GM12865 (cell line): ENCODE results near the gene LPAR1.
"Not testable (repeated sequence)": the region's sequence is repeated elsewhere in the genome, so short reads cannot be mapped to it uniquely, and the experiment has no call there.

Experiments
- DNase-seq: peaks from one replicate; pipeline ENCODE4 v3.0.0; 2010; ENCODE audit warnings: low read depth
- H3K4me3 ChIP-seq: 2 replicates; pipeline ENCODE4 v1.5.1; 2011; ENCODE audit warnings: mild to moderate bottlenecking, low read depth, low read length, control low read depth
- TF ChIP-seq, protein P1 (sequence below): IDR thresholded peaks from 2 replicates; pipeline ENCODE4 v1.5.1; 2011; ENCODE audit warnings: low read length, control low read depth, low read depth, inconsistent platforms; ENCODE audit not compliant: insufficient read depth; ENCODE audit errors: missing control alignments

LPAR1 gene

DNA sequence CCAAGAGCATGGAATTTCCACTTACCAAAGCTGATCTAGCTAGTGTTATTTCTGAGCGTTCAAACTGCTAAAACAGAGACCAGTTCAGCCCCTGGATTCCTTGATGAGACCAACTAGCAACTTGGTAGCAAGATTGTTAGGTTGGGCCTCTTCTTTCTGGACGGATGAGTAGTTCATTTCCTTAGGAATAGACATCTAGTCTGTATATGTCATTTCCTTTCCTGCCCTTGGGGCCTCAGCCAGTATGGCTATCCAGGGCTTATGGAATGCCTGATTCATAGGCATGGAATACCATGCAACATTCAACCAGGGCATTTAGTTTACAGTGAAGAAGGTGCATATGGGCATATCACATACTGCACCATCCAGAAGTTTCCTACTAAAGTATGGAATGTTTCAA is 14.5 kb upstream of the LPAR1 start:
- no peak overlapping the region for H3K4me3 ChIP-seq
- DNase-seq = no peak
- TF ChIP-seq, protein P1, sequence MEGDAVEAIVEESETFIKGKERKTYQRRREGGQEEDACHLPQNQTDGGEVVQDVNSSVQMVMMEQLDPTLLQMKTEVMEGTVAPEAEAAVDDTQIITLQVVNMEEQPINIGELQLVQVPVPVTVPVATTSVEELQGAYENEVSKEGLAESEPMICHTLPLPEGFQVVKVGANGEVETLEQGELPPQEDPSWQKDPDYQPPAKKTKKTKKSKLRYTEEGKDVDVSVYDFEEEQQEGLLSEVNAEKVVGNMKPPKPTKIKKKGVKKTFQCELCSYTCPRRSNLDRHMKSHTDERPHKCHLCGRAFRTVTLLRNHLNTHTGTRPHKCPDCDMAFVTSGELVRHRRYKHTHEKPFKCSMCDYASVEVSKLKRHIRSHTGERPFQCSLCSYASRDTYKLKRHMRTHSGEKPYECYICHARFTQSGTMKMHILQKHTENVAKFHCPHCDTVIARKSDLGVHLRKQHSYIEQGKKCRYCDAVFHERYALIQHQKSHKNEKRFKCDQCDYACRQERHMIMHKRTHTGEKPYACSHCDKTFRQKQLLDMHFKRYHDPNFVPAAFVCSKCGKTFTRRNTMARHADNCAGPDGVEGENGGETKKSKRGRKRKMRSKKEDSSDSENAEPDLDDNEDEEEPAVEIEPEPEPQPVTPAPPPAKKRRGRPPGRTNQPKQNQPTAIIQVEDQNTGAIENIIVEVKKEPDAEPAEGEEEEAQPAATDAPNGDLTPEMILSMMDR = no peak

DNA sequence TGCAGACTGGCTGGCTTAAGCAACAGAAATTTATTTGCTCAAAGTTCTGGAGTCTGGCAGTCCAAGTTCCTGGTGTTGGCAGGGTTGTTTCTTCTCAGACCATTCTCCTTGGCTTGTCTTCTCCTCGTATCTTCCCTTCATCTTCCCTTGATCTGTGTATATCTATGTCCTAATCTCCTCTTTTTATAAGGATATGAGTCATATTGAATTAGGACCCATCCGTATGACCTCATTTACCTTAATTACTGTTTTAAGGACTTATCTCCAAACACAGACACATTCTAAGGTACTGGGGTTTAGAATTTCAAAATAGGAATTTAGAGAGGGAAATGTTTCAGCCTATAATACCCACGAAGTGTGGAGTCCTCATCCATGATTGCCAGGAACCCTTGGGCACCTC is 13.1 kb upstream of the LPAR1 start:
- no peak overlapping the region for H3K4me3 ChIP-seq
- TF ChIP-seq, protein P1 = no peak
- no peak for DNase-seq

DNA sequence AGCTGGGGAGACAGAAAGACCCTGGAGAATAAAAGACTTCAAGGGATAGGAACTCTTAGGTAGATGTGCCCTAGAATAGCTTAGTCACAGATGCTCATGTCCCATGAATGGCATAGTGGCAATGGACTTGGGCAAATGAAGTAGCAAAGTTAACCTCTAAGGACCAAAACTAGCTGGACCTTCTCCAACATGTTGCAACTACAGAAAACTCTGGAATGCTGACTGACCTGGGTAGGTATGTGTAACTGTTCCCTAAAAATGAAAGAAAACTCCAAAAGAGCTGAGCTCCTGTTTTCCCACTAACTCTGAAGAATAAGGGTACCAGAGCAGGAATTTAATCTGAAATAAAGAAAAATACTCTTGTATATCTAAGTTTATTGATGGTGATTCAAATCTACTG is 12.5 kb upstream of the LPAR1 start:
- DNase-seq = no peak

DNA sequence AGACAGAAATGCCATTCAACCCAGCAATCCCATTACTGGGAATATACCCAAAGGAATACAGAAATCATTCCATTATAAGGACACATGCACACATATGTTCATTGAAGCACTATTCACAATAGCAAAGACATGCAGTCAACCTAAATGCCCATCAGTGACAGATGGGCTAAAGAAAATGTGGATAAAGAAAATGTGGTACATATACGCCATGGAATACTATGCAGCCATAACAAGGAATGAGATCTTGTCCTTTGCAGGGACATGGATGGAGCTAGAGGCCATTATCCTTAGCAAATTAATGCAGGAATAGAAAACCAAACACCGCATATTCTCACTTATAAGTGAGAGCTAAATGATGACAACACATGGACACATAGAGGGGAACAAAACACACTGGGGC is 9.0 kb upstream of the LPAR1 start:
- not testable (repeated sequence) for H3K4me3 ChIP-seq, DNase-seq

More for the DNA sequence above, 12.5 kb upstream of the LPAR1 start:
- H3K4me3 ChIP-seq = no peak overlapping the region
- TF ChIP-seq, protein P1 = no peak

DNA sequence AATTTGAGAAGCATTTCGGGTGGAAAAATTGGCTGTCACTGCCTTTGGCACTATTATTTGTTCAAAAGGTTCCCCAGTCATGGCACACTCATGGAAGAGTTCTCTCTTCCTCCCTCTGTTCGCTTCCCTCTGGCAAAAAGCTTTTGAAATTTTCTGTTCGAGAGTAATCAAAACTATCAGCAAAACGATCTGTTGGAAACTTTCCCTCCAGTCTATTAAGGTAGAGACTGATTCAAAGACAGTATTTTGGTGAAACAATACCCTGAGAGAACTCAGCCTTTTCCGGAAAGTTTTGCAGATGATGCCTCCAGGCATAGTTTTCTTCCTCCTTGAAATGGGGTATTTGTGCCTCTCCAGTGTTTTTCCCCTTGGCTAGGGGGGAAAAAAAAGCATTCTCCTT is 3.6 kb upstream of the LPAR1 start:
- H3K4me3 ChIP-seq = no peak overlapping the region
- DNase-seq = no peak
- TF ChIP-seq, protein P1 = no peak

DNA sequence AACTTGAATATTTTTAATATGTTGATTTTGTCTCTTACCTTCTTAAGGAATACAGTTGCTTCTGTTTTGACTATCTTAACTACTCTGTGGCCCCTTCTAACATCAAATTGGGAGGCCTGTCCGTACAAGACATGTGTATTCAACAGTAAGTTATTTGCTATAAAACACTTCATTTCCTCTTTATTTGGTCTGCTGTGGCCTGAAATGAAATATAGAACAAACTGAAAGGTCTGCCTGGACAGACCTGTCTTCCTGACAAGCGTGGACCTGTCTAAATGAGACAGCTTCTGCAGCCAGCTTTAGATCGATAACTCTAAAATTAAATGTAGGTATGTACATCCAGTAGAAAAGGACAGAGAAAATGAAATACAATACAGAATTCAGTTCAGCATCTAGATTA is 2.2 kb upstream of the LPAR1 start:
- TF ChIP-seq, protein P1 = no peak
- no peak overlapping the region for H3K4me3 ChIP-seq
- no peak for DNase-seq

DNA sequence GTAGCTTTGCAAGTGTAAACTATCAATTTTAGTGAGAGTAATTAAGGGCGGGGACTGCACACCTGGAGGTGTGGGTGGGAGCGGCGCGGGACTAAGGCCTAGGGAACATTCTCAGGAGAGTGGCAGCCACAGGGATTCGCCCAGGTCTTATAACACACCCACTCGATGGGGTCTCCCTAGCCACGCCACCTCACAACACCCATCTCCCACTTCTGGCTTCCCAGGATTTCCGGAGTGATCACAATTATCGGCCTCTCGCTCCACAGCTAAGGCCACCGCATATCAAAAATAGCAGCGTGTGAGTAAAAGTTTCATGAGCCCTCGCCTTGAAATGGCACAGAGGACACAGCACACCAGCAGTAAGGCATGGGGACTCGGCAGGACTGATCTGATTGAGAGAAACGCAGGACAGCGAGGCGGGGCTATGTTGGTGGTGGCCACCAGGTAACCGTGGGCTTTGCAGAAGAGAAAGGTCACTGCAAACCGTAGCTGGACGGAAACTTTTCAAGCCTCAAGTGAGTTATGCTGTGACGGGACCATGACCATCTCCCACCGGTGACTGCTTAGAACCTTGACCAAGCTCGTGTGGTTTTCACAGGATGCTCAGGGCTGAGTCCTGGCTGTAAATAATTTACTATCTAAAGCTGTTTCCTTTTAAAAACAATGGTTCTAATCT is 1.1 kb upstream of the LPAR1 start:
- peak; percentile 45 for DNase-seq
- peak overlapping the region; percentile 72 for H3K4me3 ChIP-seq
- TF ChIP-seq, protein P1 = no peak
